CD4-positive, alpha-beta T cell (primary cell): ENCODE measurements around the gene TNNT2. TPM values are rescaled to one million over a fixed set of nuclear protein-coding genes. Genes with fewer than 3 reads are reported as not detected.

ENCODE experiments used
- ATAC-seq: fragments of 200-7000 bp; cut with Tn5 transposase; one replicate; pipeline ENCODE4 v1.10.0; 2022; ENCODE audit warnings: mild to moderate bottlenecking; ENCODE audit not compliant: poor library complexity
- CTCF ChIA-PET: fragments of 350-600 bp; sonication (Branson Sonifier 250); formaldehyde crosslinking; loops from one replicate; lab custom pipeline; 2021; ENCODE audit warnings: antibody characterized with exemption, inconsistent platforms; lab: Charles Lee
- POLR2A ChIA-PET: fragments of 350-600 bp; sonication (Branson Sonifier 250); formaldehyde crosslinking; loops from one replicate; lab custom pipeline; 2021; ENCODE audit warnings: antibody characterized with exemption, inconsistent platforms; lab: Charles Lee
- DNase-seq, 14 experiments: peaks; one replicate each; pipeline ENCODE4 v3.0.0-alpha.2; 2013 to 2020; ENCODE audit warnings: mixed read lengths in 2 of 14
- H3K27ac ChIP-seq, 2 donors: one replicate each; pipeline versions ENCODE4 v1.5.1 to v1.7.0; 2013; ENCODE audit warnings: low read length in 2 of 2, low read depth in 1 of 2, mild to moderate bottlenecking in 1 of 2
- H3K27me3 ChIP-seq, 2 experiments: 1 replicate in 1 of 2; 2 replicates in 1 of 2; pipeline versions ENCODE4 v1.6.1 to v1.7.0; 2013; ENCODE audit warnings: low read length in 2 of 2, control low read depth in 1 of 2, mild to moderate bottlenecking in 1 of 2, moderate library complexity in 1 of 2; ENCODE audit not compliant: insufficient read depth in 2 of 2, control insufficient read depth in 1 of 2
- H3K36me3 ChIP-seq: one replicate; pipeline ENCODE4 v1.6.1; 2013; ENCODE audit warnings: low read length, control low read depth; ENCODE audit not compliant: insufficient read depth
- H3K4me1 ChIP-seq: one replicate; pipeline ENCODE4 v1.6.1; 2013; ENCODE audit warnings: low read length, control low read depth; ENCODE audit not compliant: insufficient read depth
- H3K4me3 ChIP-seq: one replicate; pipeline ENCODE4 v1.5.1; 2013; ENCODE audit warnings: mild to moderate bottlenecking, low read length, moderate library complexity
- H3K9me3 ChIP-seq, 2 experiments: 1 replicate in 1 of 2; 2 replicates in 1 of 2; pipeline versions ENCODE4 v1.6.1 to v1.7.0; 2013; ENCODE audit warnings: low read length in 2 of 2, mild to moderate bottlenecking in 2 of 2, control low read depth in 1 of 2, moderate library complexity in 1 of 2; ENCODE audit not compliant: control insufficient read depth in 1 of 2, insufficient read depth in 1 of 2
- H3K27ac Mint-ChIP-seq: one replicate; pipeline ENCODE4 v1.8.0; 2020; ENCODE audit warnings: mixed read lengths
- H3K27me3 Mint-ChIP-seq: one replicate; pipeline ENCODE4 v1.8.0; 2021; ENCODE audit warnings: mixed read lengths
- H3K36me3 Mint-ChIP-seq: one replicate; pipeline ENCODE4 v1.8.0; 2021; ENCODE audit warnings: low read depth, mixed read lengths
- H3K4me1 Mint-ChIP-seq: one replicate; pipeline ENCODE4 v1.8.0; 2021; ENCODE audit warnings: low read depth, mixed read lengths
- H3K4me3 Mint-ChIP-seq: one replicate; pipeline ENCODE4 v1.8.0; 2020; ENCODE audit warnings: mild to moderate bottlenecking, mixed read lengths
- H3K9me3 Mint-ChIP-seq: one replicate; pipeline ENCODE4 v1.8.0; 2020; ENCODE audit warnings: mixed read lengths
- intact Hi-C, 2 experiments: fragments of 100-400 bp; cut with DNase I in 1 of 2; cut with micrococcal nuclease in 1 of 2; formaldehyde crosslinking; loops; one replicate each; pipeline versions ENCODE4 v1.15.1 to v1.9.0; 2023 to 2025; cut with DNase I, micrococcal nuclease
- total RNA-seq, 174 experiments: library from RNA in 2 of 174; stranded (reverse) in 2 of 174; gene quantifications; one replicate each; pipeline ENCODE4 v1.2.3 and lab custom pipeline; 2021 to 2026
- TF ChIP-seq, protein P1 (sequence below): fragments of 200-600 bp; IDR thresholded peaks from one replicate; pipeline ENCODE4 v1.8.0; 2022; ENCODE audit warnings: antibody characterized with exemption, mild to moderate bottlenecking

Gene TNNT2
- total RNA-seq, 2 experiments from 2014 or later = not detected

DNA sequence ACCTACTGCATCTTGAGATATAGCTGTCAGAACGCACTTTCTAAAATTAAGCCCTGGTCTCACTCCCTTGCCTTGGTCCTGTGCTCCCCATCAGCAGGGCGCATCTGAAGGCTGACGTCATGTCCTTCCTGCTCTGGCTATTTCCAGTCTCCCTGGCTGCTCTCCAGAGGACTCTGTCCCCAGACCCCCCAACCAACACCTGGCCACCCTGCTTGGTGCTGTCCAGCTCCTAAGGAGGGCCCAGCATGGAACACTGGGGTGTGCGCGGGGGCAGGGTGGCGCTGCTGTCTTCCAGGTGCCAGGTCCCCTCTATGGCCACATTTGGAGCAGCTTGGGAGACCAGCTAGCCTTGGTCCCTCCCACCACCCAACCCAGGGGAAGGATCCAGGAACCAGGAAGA is 8.3 kb downstream of the TNNT2 start:
- H3K27ac Mint-ChIP-seq = no peak overlapping the region
- no peak overlapping the region for H3K27ac ChIP-seq
- H3K4me1 ChIP-seq = no peaks in the 10 kb centered on the region
- H3K36me3 ChIP-seq = no peaks in the 10 kb centered on the region
- no peak for DNase-seq
- no peaks in the 10 kb centered on the region for H3K9me3 ChIP-seq
- H3K4me3 ChIP-seq = no peak overlapping the region
- intact Hi-C loops = no loop called here
- no peaks in the 10 kb centered on the region for H3K4me1 Mint-ChIP-seq
- TF ChIP-seq, protein P1, sequence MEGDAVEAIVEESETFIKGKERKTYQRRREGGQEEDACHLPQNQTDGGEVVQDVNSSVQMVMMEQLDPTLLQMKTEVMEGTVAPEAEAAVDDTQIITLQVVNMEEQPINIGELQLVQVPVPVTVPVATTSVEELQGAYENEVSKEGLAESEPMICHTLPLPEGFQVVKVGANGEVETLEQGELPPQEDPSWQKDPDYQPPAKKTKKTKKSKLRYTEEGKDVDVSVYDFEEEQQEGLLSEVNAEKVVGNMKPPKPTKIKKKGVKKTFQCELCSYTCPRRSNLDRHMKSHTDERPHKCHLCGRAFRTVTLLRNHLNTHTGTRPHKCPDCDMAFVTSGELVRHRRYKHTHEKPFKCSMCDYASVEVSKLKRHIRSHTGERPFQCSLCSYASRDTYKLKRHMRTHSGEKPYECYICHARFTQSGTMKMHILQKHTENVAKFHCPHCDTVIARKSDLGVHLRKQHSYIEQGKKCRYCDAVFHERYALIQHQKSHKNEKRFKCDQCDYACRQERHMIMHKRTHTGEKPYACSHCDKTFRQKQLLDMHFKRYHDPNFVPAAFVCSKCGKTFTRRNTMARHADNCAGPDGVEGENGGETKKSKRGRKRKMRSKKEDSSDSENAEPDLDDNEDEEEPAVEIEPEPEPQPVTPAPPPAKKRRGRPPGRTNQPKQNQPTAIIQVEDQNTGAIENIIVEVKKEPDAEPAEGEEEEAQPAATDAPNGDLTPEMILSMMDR = no peak
- ATAC-seq = no peak
- H3K4me3 Mint-ChIP-seq = no peak overlapping the region
- CTCF ChIA-PET = no interaction called here
- peaks cover 23% of the 10 kb centered on the region for H3K27me3 Mint-ChIP-seq
- no peaks in the 10 kb centered on the region for H3K36me3 Mint-ChIP-seq
- POLR2A ChIA-PET = no interaction called here
- peaks cover 0 to 10% of the 10 kb centered on the region in 2 experiments for H3K27me3 ChIP-seq
- H3K9me3 Mint-ChIP-seq = no peaks in the 10 kb centered on the region

DNA sequence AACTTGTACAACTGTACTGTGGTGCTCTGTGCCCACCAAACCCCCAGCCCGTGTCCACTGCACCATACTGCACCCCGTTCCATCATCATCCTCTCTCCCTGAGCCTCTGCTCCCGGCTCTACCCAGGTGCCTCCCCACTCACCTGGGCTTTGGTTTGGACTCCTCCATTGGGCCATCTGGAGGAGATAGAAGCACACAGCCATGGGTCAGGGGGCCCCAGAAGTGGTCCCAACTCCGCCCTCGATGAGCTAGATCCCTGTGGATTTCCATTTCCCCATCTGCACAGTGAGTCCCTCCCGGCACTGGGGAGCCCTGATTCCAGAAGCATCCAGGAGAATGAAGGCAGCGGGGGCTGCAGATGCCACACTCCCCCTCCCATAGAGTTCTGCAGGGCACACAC is 10.8 kb downstream of the TNNT2 start:
- Mint-ChIP-seq H3K27me3 (peaks cover 38% of the 10 kb centered on the region), H3K4me1 (no peaks in the 10 kb centered on the region), H3K4me3 (no peak overlapping the region), H3K9me3 (no peaks in the 10 kb centered on the region), H3K36me3 (no peaks in the 10 kb centered on the region), H3K27ac (no peak overlapping the region)
- Histone ChIP-seq H3K4me1 (no peaks in the 10 kb centered on the region), H3K36me3 (no peaks in the 10 kb centered on the region), H3K4me3 (no peak overlapping the region), H3K9me3 (no peaks in the 10 kb centered on the region), H3K27ac (no peak overlapping the region), H3K27me3 (peaks cover 0 to 9% of the 10 kb centered on the region in 2 experiments)
- intact Hi-C loops = no loop called here
- CTCF ChIA-PET = no interaction called here
- POLR2A ChIA-PET = no interaction called here
- TF ChIP-seq, protein P1 = no peak
- no peak for DNase-seq
- no peak for ATAC-seq

DNA sequence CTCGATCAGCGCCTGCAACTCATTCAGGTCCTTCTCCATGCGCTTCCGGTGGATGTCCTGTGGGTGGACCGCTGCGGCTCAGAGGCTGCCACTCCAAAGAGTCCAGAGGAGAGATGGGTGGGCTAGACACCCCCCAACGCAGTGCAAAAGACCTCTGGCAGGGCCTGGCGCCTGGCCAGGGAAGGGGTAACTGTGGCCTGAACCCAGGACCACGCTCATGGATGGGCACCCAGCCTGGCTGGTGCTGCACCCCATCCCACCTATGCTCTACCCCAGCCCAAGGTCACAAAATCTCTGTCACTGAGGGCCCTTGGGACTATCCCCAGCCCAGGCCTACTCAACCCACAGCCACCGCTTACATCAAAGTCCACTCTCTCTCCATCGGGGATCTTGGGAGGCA is 12.2 kb downstream of the TNNT2 start:
- no peak overlapping the region for H3K4me3 Mint-ChIP-seq
- POLR2A ChIA-PET = no interaction called here
- H3K9me3 Mint-ChIP-seq = no peaks in the 10 kb centered on the region
- H3K9me3 ChIP-seq = no peaks in the 10 kb centered on the region
- H3K4me1 Mint-ChIP-seq = no peaks in the 10 kb centered on the region
- TF ChIP-seq, protein P1 = no peak
- CTCF ChIA-PET = no interaction called here
- peaks cover 0 to 8% of the 10 kb centered on the region in 2 experiments for H3K27me3 ChIP-seq
- intact Hi-C loops = no loop called here
- no peaks in the 10 kb centered on the region for H3K36me3 Mint-ChIP-seq
- peaks cover 31% of the 10 kb centered on the region for H3K27me3 Mint-ChIP-seq
- DNase-seq = no peak
- H3K27ac ChIP-seq = no peak overlapping the region
- no peak overlapping the region for H3K4me3 ChIP-seq
- ATAC-seq = no peak
- no peaks in the 10 kb centered on the region for H3K36me3 ChIP-seq
- no peaks in the 10 kb centered on the region for H3K4me1 ChIP-seq
- no peak overlapping the region for H3K27ac Mint-ChIP-seq
